DND-41 (cell line): ENCODE data around the gene SNX9.

Experiments used
- CTCF ChIP-seq: IDR thresholded peaks from 2 replicates; pipeline ENCODE4 v1.5.1; 2012; ENCODE audit warnings: borderline replicate concordance, low read length, moderate library complexity, mild to moderate bottlenecking; ENCODE audit not compliant: poor library complexity, severe bottlenecking; ENCODE audit errors: extremely low read depth
- EZH2 ChIP-seq: IDR thresholded peaks from 3 replicates; pipeline ENCODE4 v1.6.1; 2012; ENCODE audit warnings: borderline replicate concordance, low read depth, mild to moderate bottlenecking, moderate library complexity, low read length, inconsistent platforms; ENCODE audit not compliant: severe bottlenecking

GRCh38 chr6:157831018-157831369 lies 7.9 kb downstream of the SNX9 start:
- TF ChIP-seq CTCF (no peak), EZH2 (no peak)
